GM18526 (cell line): ENCODE measurements around the gene HYAL4.

ENCODE experiments used
- POLR2A ChIP-seq: IDR thresholded peaks from 3 replicates; pipeline ENCODE4 v1.6.1; 2011; ENCODE audit not compliant: insufficient read length; ENCODE audit errors: extremely low read depth

HYAL4 gene

GRCh38 chr7:123844712-123845219 lies at the start of gene HYAL4:
TSS of gene HYAL4 (plus strand) at chr7:123845169. CDS start at chr7:123868274, 23,105 bp downstream.
- TF ChIP-seq POLR2A, result no peak

- TF ChIP-seq POLR2A, result no peak
Measured at GRCh38 chr7:123795917-123796316, 49.1 kb upstream of the HYAL4 start.

- no peak for TF ChIP-seq POLR2A
Measured at GRCh38 chr7:123796568-123796967, 48.4 kb upstream of the HYAL4 start.

- TF ChIP-seq POLR2A, result no peak
Measured at GRCh38 chr7:123797673-123798531, 47.1 kb upstream of the HYAL4 start.

- no peak for TF ChIP-seq POLR2A
Measured at GRCh38 chr7:123798532-123799188, 46.3 kb upstream of the HYAL4 start.

- TF ChIP-seq POLR2A, result no peak
Measured at GRCh38 chr7:123802249-123802648, 42.7 kb upstream of the HYAL4 start.

- no peak for TF ChIP-seq POLR2A
Measured at GRCh38 chr7:123805287-123805686, 39.7 kb upstream of the HYAL4 start.

GRCh38 chr7:123809471-123809870 lies 35.5 kb upstream of the HYAL4 start:
- no peak for TF ChIP-seq POLR2A

GRCh38 chr7:123811056-123811455 lies 33.9 kb upstream of the HYAL4 start:
- TF ChIP-seq POLR2A, result no peak

GRCh38 chr7:123816916-123817315 lies 28.1 kb upstream of the HYAL4 start:
- no peak for TF ChIP-seq POLR2A

GRCh38 chr7:123819001-123819400 lies 26.0 kb upstream of the HYAL4 start:
- no peak for TF ChIP-seq POLR2A

GRCh38 chr7:123820864-123821263 lies 24.1 kb upstream of the HYAL4 start:
- TF ChIP-seq POLR2A, result no peak

- no peak for TF ChIP-seq POLR2A
Measured at GRCh38 chr7:123821320-123821719, 23.6 kb upstream of the HYAL4 start.

- TF ChIP-seq POLR2A, result no peak
Measured at GRCh38 chr7:123823898-123824753, 20.8 kb upstream of the HYAL4 start.

- no peak for TF ChIP-seq POLR2A
Measured at GRCh38 chr7:123824754-123825067, 20.3 kb upstream of the HYAL4 start.
